IMR-90 (cell line): ENCODE data around the gene TRPC4. TPM values are rescaled to one million over a fixed set of nuclear protein-coding genes. Genes with fewer than 3 reads are reported as not detected.

Experiments used
- ATAC-seq: fragments of 200-7000 bp; cut with Tn5 transposase; 2 replicates; pipeline ENCODE4 v1.9.1; 2020; ENCODE audit warnings: low read depth, mild to moderate bottlenecking, moderate library complexity
- BruUV-seq: library from RNA; stranded (reverse); fragments of 400-500 nt; replicated peaks from 2 replicates; lab custom pipeline; 2021; lab: Mats Ljungman, UMichigan
- CTCF ChIA-PET: fragments of 300-600 bp; formaldehyde crosslinking; extraction: SDS; loops from one replicate; lab custom pipeline; 2021; ENCODE audit warnings: antibody characterized with exemption; lab: Yijun Ruan, JAX
- POLR2A ChIA-PET: fragments of 300-600 bp; sonication (Branson Sonifier 250); formaldehyde crosslinking; loops from one replicate; lab custom pipeline; 2022; ENCODE audit warnings: antibody characterized with exemption; ENCODE audit not compliant: unreplicated experiment; lab: Charles Lee
- DNase-seq: peaks from one replicate; pipeline ENCODE4 v3.0.0; 2013
- H2AFZ ChIP-seq: replicated peaks from 2 replicates; pipeline ENCODE3; 2013; ENCODE audit warnings: low read length, mild to moderate bottlenecking; ENCODE audit not compliant: poor library complexity
- H2AK5ac ChIP-seq: 2 replicates; pipeline ENCODE4 v1.6.1; 2013; ENCODE audit warnings: low read depth, low read length, inconsistent platforms
- H2AK9ac ChIP-seq: replicated peaks from 2 replicates; pipeline ENCODE3; 2013; ENCODE audit warnings: mild to moderate bottlenecking, low read depth, low read length, moderate library complexity; ENCODE audit not compliant: poor library complexity
- H2BK120ac ChIP-seq: 2 replicates; pipeline ENCODE4 v1.6.1; 2013; ENCODE audit warnings: low read depth, low read length, inconsistent platforms
- H2BK15ac ChIP-seq: 3 replicates; pipeline ENCODE4 v1.6.1; 2013; ENCODE audit warnings: low read depth, low read length, inconsistent platforms
- H2BK20ac ChIP-seq: 2 replicates; pipeline ENCODE4 v1.6.1; 2013; ENCODE audit warnings: low read depth, mild to moderate bottlenecking, inconsistent platforms, low read length, moderate library complexity
- H2BK5ac ChIP-seq: 2 replicates; pipeline ENCODE4 v1.6.1; 2013; ENCODE audit warnings: mild to moderate bottlenecking, low read depth, low read length, inconsistent platforms; ENCODE audit not compliant: poor library complexity, severe bottlenecking
- H3K14ac ChIP-seq: replicated peaks from 2 replicates; pipeline ENCODE4 v1.6.1; 2013; ENCODE audit warnings: low read depth, low read length, inconsistent platforms
- H3K18ac ChIP-seq: 2 replicates; pipeline ENCODE4 v1.6.1; 2013; ENCODE audit warnings: low read depth, low read length, control low read depth
- H3K23ac ChIP-seq: 2 replicates; pipeline ENCODE4 v1.6.1; 2013; ENCODE audit warnings: low read depth, low read length, inconsistent platforms
- H3K27ac ChIP-seq: 2 replicates; pipeline ENCODE4 v1.5.1; 2013; ENCODE audit warnings: mild to moderate bottlenecking, control low read depth, low read length; ENCODE audit not compliant: insufficient read depth
- H3K27me3 ChIP-seq: 2 replicates; pipeline ENCODE4 v1.6.1; 2013; ENCODE audit warnings: low read length; ENCODE audit not compliant: control insufficient read depth, insufficient read depth
- H3K36me3 ChIP-seq: 2 replicates; pipeline ENCODE4 v1.6.1; 2013; ENCODE audit warnings: low read length, mixed read lengths; ENCODE audit not compliant: control insufficient read depth, insufficient read depth
- H3K4ac ChIP-seq: 2 replicates; pipeline ENCODE4 v1.6.1; 2013; ENCODE audit warnings: low read depth, low read length, inconsistent platforms
- H3K4me1 ChIP-seq: 2 replicates; pipeline ENCODE4 v1.6.1; 2013; ENCODE audit warnings: low read length, mixed read lengths; ENCODE audit not compliant: control insufficient read depth, insufficient read depth
- H3K4me2 ChIP-seq: 2 replicates; pipeline ENCODE4 v1.6.1; 2013; ENCODE audit warnings: low read depth, mild to moderate bottlenecking, control low read depth, low read length, moderate library complexity
- H3K4me3 ChIP-seq: 2 replicates; pipeline ENCODE4 v1.5.1; 2013; ENCODE audit warnings: low read depth, mild to moderate bottlenecking, control low read depth, low read length, moderate library complexity; ENCODE audit not compliant: insufficient read depth
- H3K56ac ChIP-seq: 2 replicates; pipeline ENCODE4 v1.6.1; 2013; ENCODE audit warnings: low read length, inconsistent platforms; ENCODE audit not compliant: insufficient read depth; ENCODE audit errors: extremely low read depth
- H3K79me1 ChIP-seq, 2 experiments: 2 replicates each; pipeline ENCODE4 v1.6.1; 2013; ENCODE audit warnings: low read length in 2 of 2, inconsistent platforms in 1 of 2, low read depth in 1 of 2
- H3K9ac ChIP-seq: 2 replicates; pipeline ENCODE4 v1.6.1; 2013; ENCODE audit warnings: low read depth, low read length, control low read depth
- H3K9me1 ChIP-seq: 2 replicates; pipeline ENCODE4 v1.6.1; 2013; ENCODE audit warnings: low read length, inconsistent platforms; ENCODE audit not compliant: insufficient read depth
- H3K9me3 ChIP-seq: 2 replicates; pipeline ENCODE4 v1.6.1; 2013; ENCODE audit warnings: low read length; ENCODE audit not compliant: control insufficient read depth, insufficient read depth
- H4K20me1 ChIP-seq: 2 replicates; pipeline ENCODE4 v1.6.1; 2013; ENCODE audit warnings: low read length, inconsistent platforms; ENCODE audit not compliant: insufficient read depth
- H4K5ac ChIP-seq: 2 replicates; pipeline ENCODE4 v1.6.1; 2013; ENCODE audit warnings: mild to moderate bottlenecking, low read depth, low read length, control low read depth
- H4K8ac ChIP-seq, 2 experiments: 2 replicates each; pipeline ENCODE4 v1.6.1; 2013; ENCODE audit warnings: low read depth in 2 of 2, low read length in 2 of 2, control low read depth in 1 of 2, inconsistent platforms in 1 of 2
- H4K91ac ChIP-seq: 2 replicates; pipeline ENCODE4 v1.6.1; 2013; ENCODE audit warnings: low read depth, low read length, inconsistent platforms; ENCODE audit not compliant: insufficient read depth
- BHLHE40 ChIP-seq: fragments of 150-350 bp; IDR thresholded peaks from 2 replicates; pipeline ENCODE4 v1.6.1; 2016; ENCODE audit warnings: mild to moderate bottlenecking, low read depth, low read length
- RCOR1 ChIP-seq: IDR thresholded peaks from 2 replicates; pipeline ENCODE4 v1.6.1; 2012; ENCODE audit warnings: mild to moderate bottlenecking, low read length, improper control_type of control experiment; ENCODE audit not compliant: insufficient replicate concordance
- WGBS, 2 experiments: methylation state at CpG; one replicate each; pipeline versions ENCODE4 v1.1.5 to v1.1.7; 2013; ENCODE audit warnings: missing lambda C conversion rate in 2 of 2; ENCODE audit not compliant: insufficient read length in 1 of 2; ENCODE audit errors: extremely low coverage in 2 of 2; 5-methylcytosine and 5-hydroxymethylcytosine counted together
- dilution Hi-C: fragments of 300-500 bp; cut with HindIII; formaldehyde crosslinking; loops from one replicate; pipeline ENCODE4 v1.14.3; 2018; ENCODE audit warnings: low sequenced_read_pairs; ENCODE audit not compliant: unreplicated experiment
- in situ Hi-C: fragments of 300-500 bp; cut with MboI; formaldehyde crosslinking; loops from 3 replicates; pipeline ENCODE4 v1.14.3; 2019; ENCODE audit warnings: low sequenced_read_pairs, inconsistent platforms, mixed read lengths
- intact Hi-C: fragments of 100-400 bp; cut with micrococcal nuclease; formaldehyde crosslinking; loops from 2 replicates; pipeline ENCODE4 v1.10.0; 2022
- polyA plus RNA-seq, 3 experiments: library from polyadenylated mRNA; depleted of rRNA; stranded (reverse); fragments of >200 nt; gene quantifications; 2 replicates each; pipeline ENCODE4 v1.2.3, GENCODE V29; 2012; ENCODE audit warnings: low replicate concordance in 1 of 3
- total RNA-seq: library from RNA; depleted of rRNA; stranded (reverse); fragments of >200 nt; gene quantifications from 2 replicates; pipeline ENCODE4 v1.2.3, GENCODE V29; 2012

The TRPC4 gene
- total and polyA plus RNA-seq, 2 of the 4 experiments (the other 2 are of a cell fraction), result 1.9 to 5.2 TPM

DNA sequence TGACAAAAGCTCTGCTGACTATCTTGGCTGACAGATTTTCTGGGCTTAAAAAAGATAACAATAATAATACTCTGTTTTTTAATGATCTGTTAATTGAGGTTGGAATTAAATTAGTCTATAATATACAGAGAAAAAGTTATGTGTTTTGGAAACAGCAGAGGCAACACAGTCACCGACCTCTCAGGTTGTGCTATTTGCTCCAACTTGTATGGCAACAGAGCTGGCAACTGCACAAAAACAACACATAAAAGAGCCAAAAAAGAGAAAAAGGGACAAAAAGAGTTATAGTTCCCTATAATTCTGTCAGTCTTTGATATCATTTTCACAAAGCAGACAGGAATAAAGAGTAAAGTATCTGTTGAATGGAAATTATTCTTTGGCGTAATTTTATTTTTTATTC is 168.7 kb downstream of the TRPC4 start:
- H3K27ac ChIP-seq, result peak overlapping the region; percentile 61; the same call in 1 of the 2 replicates
- H3K36me3 ChIP-seq, result no peaks in the 10 kb centered on the region
- no peak overlapping the region for H3K9ac ChIP-seq
- H4K8ac ChIP-seq, result peak overlapping the region; percentile 53 to 97
- H2AK5ac ChIP-seq, result peak overlapping the region; percentile 43; the same call in 1 of the 2 replicates
- WGBS, 2 experiments, result no CpG with 5 or more reads among the region's 2 CpGs
- no peaks in the 10 kb centered on the region for H4K20me1 ChIP-seq
- H3K4me1 ChIP-seq, result peaks cover 6% of the 10 kb centered on the region
- H3K4ac ChIP-seq, result peak overlapping the region; percentile 95; the same call in 1 of the 2 replicates
- H3K79me1 ChIP-seq, result no peaks in the 10 kb centered on the region
- peaks cover 3% of the 10 kb centered on the region for H3K9me1 ChIP-seq
- H2BK5ac ChIP-seq, result peak overlapping the region; percentile 97
- BruUV-seq, result no TSS peak
- H3K27me3 ChIP-seq, result no peaks in the 10 kb centered on the region
- no peak overlapping the region for H2AK9ac ChIP-seq
- intact Hi-C loops, result no loop called here
- dilution Hi-C loops, result no loop called here
- DNase-seq (peak; percentile 11), ATAC-seq (no peak)
- peak overlapping the region; percentile 79 for H3K14ac ChIP-seq
- H3K9me3 ChIP-seq, result no peaks in the 10 kb centered on the region
- H2BK120ac ChIP-seq, result peak overlapping the region; percentile 93; the same call in 1 of the 2 replicates
- peak overlapping the region; percentile 99; the same call in 1 of the 2 replicates for H3K18ac ChIP-seq
- peak overlapping the region; percentile 94 for H4K91ac ChIP-seq
- no peak overlapping the region for H3K4me3 ChIP-seq
- POLR2A ChIA-PET, result no interaction called here
- peak overlapping the region; percentile 88; the same call in 1 of the 3 replicates for H2BK15ac ChIP-seq
- H4K5ac ChIP-seq, result peak overlapping the region; percentile 66; the same call in 1 of the 2 replicates
- peak overlapping the region; percentile 64; the same call in 1 of the 2 replicates for H2BK20ac ChIP-seq
- TF ChIP-seq BHLHE40 (no peak), RCOR1 (no peak)
- CTCF ChIA-PET, result interaction anchor here (0.6 kb wide), 1 partner anchor 78 kb away, joined by 4 read pairs; no protein-coding TSS in a partner anchor
- in situ Hi-C loops, result no loop called here
- H2AFZ ChIP-seq, result no peak overlapping the region
- no peak overlapping the region for H3K23ac ChIP-seq
- no peak overlapping the region for H3K56ac ChIP-seq
- H3K4me2 ChIP-seq, result no peak overlapping the region
